GM18520 (cell line): ENCODE data around the gene AKIRIN1.
"Not testable (repeated sequence)": the region's sequence is repeated elsewhere in the genome, so short reads cannot be mapped to it uniquely, and the experiment has no call there.

Source experiments
- ATAC-seq: cut with Tn5 transposase; IDR thresholded peaks from one replicate; pipeline ENCODE4 v1.9.1; 2021; ENCODE audit not compliant: unreplicated experiment

AKIRIN1 gene

DNA sequence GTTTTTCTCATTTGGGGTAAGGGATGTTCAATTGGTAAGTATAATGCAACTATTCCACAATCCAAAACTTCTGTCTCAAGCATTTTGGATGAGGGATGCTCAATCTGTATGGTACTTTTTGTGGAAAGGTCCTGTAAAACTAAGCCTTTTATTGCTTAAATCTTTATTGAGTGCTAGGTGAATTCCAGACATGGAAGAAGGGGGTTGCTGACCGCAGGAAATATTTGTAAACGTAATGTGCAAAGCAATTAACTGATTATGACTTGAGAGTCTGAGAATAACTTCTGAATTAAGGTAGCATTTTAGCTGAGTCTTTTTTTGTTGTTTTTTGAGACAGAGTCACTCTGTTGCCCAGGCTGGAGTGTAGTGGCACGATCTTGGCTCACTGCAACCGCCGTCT, 3.1 kb downstream of the AKIRIN1 start:
- ATAC-seq = no peak

DNA sequence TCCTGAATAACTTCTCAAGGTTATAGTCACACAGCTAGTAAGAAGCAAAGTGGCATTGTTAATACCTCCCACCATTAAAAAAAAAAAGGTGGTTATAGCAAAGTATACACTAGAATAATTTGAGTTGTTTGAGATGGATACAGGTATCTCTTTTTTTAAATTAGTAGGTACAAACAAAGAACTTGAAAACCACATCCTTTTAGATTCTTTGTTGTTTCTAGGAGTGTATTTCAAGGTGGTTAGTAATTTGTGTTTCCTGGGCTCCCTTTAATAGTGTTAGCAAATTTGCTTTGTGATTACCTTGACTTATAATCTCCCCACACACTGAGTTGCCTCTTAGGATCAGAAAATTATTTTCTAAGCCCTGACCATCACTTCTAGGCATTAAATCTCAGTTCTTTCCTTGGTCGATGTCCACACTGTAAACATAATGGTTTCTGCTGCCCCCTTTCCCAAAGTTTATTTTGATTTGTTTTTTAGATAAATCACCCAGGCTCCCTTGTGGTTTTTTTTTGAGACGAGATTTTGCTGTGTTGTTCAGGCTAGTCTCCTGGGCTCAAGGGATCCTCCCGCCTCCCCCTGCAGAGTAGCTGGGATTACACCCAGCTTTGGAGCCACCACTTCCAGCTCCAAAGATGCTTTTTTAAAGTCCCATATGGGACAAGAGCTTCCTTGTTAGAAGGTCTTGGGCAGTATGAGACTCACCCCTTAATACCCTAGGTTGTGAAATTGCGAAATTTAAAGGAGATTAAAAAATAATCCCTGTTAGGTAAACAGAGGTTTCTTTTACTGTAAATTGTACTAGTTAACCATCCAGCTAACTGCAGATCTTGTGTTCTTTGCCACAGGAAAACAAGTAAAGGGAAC, 6.2 kb downstream of the AKIRIN1 start:
- ATAC-seq = no peak

DNA sequence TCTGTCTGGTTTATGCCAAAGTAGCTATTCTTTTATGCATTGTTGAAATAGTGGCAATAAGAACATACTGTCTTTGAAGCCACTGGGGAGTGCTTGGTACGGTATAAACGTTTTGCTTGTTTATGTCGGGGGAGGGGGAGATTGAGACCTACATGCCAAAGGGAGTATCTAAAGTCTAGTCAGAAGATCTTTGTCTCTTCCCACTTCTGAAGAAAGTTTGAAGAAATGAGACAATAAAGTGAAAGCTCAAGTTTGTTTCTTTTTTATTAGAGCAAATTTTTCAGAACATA, 6.8 kb downstream of the AKIRIN1 start:
- no peak for ATAC-seq

DNA sequence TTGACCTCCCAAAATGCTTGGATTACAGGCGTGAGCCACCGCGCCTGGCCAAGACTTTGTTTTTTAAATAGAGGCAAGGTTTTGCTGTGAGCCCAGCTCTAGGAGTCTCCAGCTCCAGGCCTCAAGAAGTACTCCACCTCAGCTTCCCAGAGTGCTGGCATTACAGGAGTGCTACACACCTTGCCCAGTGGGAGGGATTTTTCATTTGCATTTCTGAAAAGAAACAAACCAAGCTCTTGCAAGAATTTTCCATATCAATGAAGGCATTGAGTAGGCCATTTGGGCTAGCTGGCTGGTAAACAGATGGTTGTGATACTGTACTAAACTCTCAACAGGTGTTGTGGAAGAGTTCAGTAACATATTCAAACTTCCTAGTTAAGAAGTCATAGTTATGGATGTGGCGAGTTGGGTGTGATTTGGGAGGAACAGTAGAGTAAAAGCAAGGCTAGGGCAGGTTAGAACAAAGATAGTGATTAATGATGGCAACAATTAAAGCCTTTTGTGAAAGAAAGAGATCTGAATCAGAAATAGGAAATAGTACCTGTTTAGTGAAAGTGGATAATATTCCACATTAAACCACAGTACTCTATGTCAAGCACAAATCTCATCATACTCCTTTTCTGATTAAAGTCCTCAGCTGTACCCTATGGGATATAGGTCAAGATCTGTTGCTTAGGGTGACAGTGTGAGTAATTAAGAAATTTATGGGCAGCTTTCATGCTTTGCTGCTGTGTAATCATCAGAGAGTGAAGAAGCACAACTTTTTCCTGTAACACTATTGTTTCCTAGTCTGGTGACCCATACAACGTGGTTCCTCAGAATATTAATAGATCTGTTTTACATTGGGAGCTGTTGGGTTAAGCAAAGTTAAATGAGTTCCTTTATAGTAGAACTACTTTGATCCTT, 10.7 kb downstream of the AKIRIN1 start:
- no peak for ATAC-seq

DNA sequence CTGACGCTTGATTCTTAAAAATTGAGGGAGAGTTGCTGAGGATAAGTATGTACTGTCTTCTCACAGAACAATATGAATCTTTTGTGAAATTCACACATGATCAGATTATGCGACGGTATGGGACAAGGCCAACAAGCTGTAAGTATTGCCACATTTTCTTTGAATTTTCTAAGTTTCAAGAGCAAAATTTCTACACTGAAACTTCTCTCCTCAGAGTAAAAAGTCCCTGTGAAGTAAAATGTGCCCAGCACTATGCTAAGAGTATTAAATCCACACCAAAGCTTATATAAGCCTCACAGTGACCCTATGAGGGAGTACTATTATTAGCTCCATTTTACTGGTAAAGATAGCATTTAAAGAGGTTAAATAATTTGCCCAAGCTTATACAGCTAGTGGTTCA, 12.2 kb downstream of the AKIRIN1 start:
- no peak for ATAC-seq

DNA sequence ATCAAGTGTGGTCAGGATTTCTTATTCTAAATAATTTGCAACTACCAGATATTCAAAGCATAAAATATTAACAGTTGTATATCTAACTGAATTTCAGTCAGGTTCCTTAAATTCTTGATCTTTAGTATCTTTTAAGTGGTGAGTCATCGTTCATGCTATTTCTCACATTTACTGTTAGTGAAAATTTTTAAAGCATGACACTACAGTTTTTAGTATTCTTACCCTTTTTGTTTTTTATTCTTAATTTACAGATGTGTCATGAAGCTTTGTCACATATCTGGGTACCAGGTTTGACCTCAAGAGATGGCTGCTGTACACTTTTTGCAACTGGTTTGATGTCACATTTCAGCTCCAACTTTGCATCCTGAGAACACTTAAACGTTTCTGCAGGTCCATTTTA, 12.7 kb downstream of the AKIRIN1 start:
- ATAC-seq = no peak

DNA sequence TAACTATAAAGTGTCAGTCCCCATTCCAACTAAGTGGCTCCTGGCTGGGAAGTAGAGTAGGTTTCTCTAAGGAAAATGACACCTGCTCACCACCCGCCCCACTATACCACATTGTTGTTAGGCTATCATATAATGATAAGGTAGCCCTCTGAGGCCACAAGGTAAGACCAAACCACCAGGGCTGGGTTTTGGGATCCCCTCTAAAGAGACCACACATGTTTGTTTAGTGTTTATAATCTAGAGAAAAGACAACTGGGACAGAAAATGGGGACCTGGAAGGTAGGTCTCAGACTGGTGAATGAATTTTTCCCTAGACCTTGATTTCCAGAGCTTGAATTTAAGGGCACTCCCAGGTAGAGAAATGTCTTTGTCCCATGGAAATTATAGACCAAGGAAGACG, 15.2 kb downstream of the AKIRIN1 start:
- no peak for ATAC-seq

DNA sequence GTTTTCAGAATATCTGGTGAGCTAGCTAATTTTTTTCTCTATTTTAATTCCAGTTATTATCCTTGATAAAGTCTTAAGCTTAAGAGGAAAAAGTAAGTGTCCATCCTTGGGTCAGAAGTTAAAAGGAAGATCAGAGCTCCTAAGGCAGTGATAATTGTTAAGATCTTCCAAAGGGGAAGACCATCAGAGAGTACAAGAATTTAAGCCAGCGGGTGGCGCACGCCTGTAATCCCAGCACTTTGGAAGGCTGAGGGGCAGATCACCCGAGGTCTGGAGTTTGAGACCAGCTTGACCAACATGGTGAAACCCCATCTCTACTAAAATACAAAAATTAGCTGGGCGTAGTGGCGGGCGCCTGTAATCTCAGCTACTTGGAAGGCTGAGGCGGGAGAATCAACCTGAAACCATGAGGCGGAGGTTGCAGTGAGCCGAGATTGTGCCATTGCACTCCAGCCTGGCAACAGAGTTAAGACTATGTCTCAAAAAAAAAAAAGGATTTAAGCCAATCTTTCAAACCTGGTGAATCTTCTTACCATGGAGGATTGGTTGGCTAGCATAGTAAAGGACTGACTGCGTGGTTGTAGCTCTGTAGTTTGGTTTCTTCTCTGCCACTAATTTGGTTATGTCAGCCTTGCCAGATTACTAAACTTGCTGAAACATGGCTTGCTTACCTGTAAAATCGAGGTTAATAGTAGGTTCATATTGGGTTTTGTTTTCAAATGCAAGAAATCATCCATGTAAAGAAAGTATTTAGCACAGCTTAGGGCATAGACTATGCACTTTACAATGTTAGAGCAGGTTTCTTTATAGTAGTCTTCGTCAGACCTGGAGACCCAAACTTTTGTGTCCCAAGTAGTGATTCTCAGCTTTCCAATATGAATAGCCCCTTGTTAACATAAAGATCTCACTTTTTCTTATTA, 15.9 kb downstream of the AKIRIN1 start:
- ATAC-seq = no peak

DNA sequence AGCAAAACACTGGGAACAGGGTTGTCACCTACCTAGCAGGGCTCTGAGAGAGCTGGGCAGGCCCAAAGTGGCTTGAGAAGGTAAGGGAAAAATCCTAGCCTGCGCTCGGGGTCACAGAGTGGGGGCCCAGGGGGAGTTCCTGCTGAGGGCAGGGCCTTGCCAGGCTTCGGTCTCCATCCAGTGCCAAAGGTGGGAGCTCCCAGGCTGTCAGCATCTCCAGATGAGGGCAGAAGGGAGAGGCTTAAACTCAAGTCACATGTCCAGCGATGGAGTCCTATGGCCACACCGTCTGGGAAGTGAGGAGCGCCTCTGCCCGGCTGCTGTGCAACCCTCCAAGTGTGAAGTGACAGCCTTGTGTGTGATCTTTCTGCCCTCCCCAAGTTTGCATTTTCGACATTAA, 23.9 kb downstream of the AKIRIN1 start:
- not testable (repeated sequence) for ATAC-seq

DNA sequence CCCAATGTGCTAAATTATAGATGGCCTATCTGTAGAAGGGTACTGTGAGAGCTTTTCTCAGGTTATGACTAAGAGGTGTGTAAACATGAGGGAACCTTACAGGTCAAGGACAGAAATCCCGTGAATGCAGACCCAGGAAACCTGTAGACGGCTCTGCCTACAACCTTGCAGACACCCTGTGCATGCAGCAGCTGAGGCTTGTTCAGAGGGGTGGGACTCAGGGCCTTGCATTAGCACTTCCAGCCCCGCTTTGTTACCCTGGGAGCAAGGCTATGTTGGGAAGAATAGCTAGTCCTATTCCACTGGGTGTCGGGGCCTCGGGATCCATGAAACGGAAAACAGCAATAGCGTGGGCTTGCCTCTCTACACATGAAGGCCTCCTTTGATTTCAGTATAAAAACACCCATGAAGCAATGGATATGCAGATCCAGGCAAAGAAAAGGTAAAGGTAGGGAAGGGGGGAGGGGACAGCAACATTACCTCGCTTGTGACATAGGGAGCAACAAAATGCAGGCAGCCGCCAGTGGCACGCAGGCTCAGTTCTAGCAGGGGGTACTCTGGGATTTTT, 25.6 kb downstream of the AKIRIN1 start:
- no peak for ATAC-seq

DNA sequence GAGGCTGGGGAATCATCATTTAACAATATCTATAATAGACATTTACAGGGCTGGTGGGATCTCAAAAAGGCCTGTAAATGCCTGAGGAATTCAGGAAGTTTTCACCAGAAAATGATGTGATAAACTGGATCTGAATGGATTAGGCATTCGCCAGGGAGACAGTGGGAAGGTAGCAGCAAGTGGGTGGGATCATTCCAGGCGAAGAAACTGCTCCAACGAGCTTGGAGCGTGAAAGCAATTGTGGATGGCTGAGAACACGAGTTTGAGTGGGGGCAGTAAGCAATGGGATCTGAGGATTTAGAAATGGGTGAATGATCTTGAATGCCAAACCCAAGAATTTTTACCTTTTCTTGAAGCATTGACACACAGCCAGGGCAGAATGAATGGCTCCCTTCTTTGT, 26.2 kb downstream of the AKIRIN1 start:
- no peak for ATAC-seq

DNA sequence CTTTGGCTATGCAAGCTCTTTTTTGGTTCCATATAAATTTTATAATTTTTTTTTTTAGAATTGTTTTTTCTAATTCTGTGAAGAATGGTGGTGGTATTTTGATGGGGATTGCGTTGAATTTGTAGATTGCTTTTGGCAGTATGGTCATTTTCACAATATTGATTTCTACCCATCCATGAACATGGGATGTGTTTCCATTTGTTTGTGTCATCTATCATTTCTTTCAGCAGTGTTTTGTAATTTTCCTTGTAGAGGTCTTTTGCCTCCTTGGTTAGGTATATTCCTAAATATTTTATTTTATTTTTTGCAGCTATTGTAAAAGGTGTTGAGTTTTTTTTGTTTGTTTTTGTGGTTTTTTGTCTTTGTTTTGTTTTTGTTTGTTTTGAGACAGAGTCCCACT, 29.4 kb downstream of the AKIRIN1 start:
- ATAC-seq = not testable (repeated sequence)

DNA sequence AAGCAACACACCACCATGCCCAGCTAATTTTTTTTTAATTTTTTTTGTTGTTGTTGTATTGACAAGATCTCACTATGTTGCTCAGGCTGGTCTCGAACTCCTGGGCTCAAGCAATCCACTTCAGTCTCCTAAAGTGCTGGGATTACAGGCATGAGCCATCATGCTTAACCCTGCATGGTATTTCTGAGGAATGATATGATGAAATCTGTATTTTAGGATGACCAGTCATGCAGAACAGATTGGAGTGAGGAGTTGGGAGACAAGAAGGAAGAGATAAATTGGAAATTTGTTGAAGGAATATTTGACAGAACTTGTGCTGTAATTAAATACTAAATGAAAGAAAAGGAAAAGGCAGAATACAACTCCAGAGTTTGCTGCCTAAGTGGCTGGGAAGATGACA, 30.4 kb downstream of the AKIRIN1 start:
- no peak for ATAC-seq

DNA sequence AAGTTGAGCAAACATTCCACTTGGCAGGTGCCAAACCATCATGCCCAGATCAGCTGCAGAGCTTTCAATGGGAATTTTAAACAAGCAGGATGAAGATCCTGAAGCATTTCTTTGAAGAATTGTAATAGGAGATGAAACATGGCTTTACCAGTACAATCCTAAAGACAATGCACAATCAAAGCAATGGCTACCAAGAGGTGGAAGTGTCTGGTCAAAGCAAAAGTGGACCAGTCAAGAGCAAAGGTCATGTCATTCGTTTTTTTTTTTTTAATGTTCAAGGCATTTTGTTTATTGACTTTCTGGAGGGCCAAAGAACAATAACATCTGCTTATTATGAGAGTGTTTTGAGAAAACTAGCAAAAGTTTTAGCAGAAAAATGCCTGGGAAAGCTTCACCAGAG, 32.1 kb downstream of the AKIRIN1 start:
- no peak for ATAC-seq

DNA sequence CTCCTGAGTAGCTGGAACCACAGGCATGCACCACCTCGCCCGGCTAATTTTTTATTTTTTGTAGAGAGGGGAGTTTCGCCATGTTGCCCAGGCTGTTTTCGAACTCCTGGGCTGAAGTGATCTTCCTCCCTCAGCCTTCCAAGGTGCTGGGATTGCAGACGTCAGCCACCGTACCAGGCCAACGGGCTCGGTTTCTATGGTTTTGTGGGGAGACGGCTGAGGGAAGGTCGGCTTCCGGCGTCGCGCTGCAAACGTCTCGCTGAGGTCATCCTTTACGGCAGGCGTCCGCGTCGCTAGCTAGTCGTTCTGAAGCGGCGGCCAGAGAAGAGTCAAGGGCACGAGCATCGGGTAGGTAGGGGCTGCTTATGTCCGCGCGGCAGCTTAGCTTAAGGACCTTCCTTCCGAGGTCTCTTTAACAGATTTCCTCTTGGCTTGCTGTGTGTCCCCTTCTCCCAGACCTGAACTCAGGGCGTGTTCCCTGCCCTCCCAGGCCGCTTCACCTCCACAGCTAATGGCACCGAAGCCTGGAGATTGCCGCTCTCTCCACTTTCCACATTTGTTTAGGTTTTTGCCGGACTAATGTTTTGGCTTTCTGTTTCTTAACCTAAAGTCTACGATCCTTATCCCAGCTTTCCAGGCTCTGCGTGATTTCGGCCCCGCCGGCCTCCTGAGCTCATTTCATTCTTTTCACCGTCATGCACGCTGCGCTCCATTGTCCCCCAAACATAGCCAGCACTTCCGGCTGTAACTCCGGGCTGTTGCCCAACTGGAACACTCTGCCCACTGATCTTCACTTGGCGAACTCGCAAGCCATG, 35.2 kb downstream of the AKIRIN1 start, which contains the start of gene NDUFS5:
Gene NDUFS5 (plus strand): TSS at position 300 of the 815 bp plus-strand sequence. CDS start 2,375 bp downstream, outside the sequence.
- no peak for ATAC-seq

DNA sequence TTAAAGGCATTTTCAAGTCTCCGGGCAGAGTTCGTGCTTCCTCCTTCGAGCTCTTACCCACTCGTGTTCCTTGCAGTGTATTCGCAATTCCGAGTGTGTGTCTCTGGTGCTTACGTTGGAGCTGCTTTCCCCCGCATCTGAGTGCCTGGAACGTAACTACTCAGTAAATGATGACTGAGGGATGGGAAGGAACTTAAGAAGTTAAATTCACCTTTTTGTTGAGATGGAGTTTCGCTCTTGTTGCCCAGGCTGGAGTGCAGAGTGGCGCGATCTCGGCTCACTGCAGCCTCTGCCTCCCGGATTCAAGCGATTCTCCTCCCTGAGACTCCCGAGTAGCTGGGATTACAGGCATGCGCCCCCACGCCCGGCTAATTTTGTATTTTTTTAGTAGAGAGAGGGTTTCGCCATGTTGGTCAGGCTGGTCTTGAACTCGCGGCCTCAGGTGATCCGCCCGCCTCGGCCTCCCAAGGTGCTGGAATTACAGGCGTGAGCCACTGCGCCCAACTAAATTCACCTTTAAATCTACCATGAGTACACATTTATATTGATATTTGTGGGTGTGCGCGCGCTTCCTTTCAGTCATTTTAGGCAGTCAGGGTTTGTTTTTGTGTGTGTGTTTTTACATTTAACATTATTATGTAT, 35.9 kb downstream of the AKIRIN1 start:
- ATAC-seq = no peak

DNA sequence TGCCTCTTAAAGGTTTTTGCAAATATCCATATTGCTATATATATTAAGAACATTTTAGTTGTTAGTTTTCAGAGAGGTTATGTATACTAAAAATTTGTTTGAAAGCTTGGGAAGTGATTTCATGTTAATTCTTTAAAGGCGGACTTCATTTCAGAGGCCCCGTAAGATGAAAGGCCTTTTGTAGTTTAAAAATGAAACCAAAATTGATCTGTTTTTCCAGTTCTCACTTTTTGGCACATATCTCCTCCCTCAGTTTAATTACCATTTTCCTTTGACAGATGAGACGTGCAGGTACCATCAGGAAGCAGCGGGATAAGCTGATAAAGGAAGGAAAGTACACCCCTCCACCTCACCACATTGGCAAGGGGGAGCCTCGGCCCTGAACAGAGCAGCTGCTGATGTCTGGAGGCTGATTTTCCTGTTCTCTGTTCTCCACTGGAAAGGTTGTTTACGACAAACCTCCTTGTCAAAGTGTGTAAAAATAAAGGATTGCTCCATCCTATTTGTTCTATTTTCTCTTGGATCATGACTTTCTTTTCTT, 43.1 kb downstream of the AKIRIN1 start:
- ATAC-seq = no peak

DNA sequence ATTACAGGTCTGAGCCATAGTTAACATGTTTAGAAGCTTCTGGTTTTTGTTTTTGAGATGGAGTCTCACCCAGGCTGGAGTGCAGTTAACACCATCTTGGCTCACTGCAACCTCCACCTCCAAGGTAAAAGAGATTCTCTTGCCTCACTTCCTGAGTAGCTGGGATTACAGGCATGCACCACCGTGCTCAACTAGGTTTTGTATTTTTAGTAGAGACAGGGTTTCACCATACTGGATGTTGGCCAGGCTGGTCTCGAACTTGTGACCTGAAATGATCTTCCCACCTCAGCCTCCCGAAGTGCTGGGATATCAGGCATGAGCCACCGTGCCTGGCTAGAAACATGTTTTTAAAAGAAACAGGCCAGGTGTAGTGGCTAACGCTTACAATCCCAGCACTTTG, 45.6 kb downstream of the AKIRIN1 start:
- ATAC-seq = no peak

DNA sequence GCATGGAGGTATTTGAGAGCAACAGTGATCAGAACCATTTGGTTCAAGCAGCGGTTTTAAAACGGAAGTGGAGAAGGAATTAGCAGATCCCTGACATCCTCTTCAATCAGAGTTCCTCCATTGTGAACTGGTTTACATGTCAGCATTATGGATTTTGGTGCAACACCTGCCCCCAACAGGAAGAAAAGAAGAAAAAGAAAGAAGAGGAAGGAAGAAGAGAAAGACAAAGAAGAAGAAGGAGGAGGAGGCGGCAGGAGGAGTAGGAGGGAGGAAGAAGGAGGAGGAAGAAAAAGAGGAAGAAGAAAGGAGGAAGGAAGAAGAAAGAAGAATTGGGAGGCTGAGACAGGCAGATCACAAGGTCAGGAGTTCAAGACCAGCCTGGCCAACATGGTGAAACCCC, 52.4 kb downstream of the AKIRIN1 start:
- no peak for ATAC-seq
